ENCODE results near the gene OLFM1.

GRCh38 chr9:135129137-135129695 lies 41.7 kb downstream of the OLFM1 start:
- TF ChIP-seq, protein P1, sequence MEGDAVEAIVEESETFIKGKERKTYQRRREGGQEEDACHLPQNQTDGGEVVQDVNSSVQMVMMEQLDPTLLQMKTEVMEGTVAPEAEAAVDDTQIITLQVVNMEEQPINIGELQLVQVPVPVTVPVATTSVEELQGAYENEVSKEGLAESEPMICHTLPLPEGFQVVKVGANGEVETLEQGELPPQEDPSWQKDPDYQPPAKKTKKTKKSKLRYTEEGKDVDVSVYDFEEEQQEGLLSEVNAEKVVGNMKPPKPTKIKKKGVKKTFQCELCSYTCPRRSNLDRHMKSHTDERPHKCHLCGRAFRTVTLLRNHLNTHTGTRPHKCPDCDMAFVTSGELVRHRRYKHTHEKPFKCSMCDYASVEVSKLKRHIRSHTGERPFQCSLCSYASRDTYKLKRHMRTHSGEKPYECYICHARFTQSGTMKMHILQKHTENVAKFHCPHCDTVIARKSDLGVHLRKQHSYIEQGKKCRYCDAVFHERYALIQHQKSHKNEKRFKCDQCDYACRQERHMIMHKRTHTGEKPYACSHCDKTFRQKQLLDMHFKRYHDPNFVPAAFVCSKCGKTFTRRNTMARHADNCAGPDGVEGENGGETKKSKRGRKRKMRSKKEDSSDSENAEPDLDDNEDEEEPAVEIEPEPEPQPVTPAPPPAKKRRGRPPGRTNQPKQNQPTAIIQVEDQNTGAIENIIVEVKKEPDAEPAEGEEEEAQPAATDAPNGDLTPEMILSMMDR (IDR thresholded peaks at IDR 0.05): no peak
- no peak for TF ChIP-seq POLR2A (IDR thresholded peaks at IDR 0.05)

Data from body of pancreas (tissue), 4 donors.